Smooth muscle cell (in vitro differentiated cells): ENCODE measurements around the gene GDAP2. TPM values are rescaled to one million over a fixed set of nuclear protein-coding genes. Genes with fewer than 3 reads are reported as not detected.

Source experiments
- DNase-seq: peaks from one replicate; lab custom pipeline; 2025; ENCODE audit not compliant: unreplicated experiment; lab: John Stamatoyannopoulos, UW
- H2AFZ ChIP-seq: fragments of 200-600 bp; sonication (generic); 2 replicates; pipeline ENCODE4 v1.6.0; 2016; ENCODE audit warnings: antibody characterized with exemption, low read depth, mild to moderate bottlenecking
- H3F3A ChIP-seq: fragments of 200-600 bp; sonication (generic); 2 replicates; pipeline ENCODE4 v1.6.0; 2017; ENCODE audit warnings: antibody characterized with exemption, low read depth
- H3K27ac ChIP-seq: fragments of 200-600 bp; sonication (generic); 2 replicates; pipeline ENCODE4 v1.5.1; 2016; ENCODE audit warnings: low read depth, mild to moderate bottlenecking
- H3K27me3 ChIP-seq: fragments of 200-600 bp; sonication (generic); 2 replicates; pipeline ENCODE4 v1.6.1; 2016; ENCODE audit warnings: low read depth, mild to moderate bottlenecking
- H3K36me3 ChIP-seq: fragments of 200-600 bp; sonication (generic); 2 replicates; pipeline ENCODE4 v1.5.1; 2016; ENCODE audit warnings: low read depth
- H3K4me1 ChIP-seq: fragments of 200-600 bp; sonication (generic); 2 replicates; pipeline ENCODE4 v1.5.1; 2016; ENCODE audit warnings: low read depth
- H3K4me2 ChIP-seq: fragments of 200-600 bp; sonication (generic); 2 replicates; pipeline ENCODE4 v1.6.0; 2016; ENCODE audit warnings: mild to moderate bottlenecking
- H3K4me3 ChIP-seq: fragments of 200-600 bp; sonication (generic); 2 replicates; pipeline ENCODE4 v1.5.1; 2016; ENCODE audit warnings: mild to moderate bottlenecking
- H3K79me2 ChIP-seq: fragments of 200-600 bp; sonication (generic); 2 replicates; pipeline ENCODE4 v1.6.0; 2016; ENCODE audit warnings: low read depth, mild to moderate bottlenecking
- H3K9ac ChIP-seq: fragments of 200-600 bp; sonication (generic); 2 replicates; pipeline ENCODE4 v1.6.0; 2016; ENCODE audit warnings: low read depth
- H3K9me3 ChIP-seq: fragments of 200-600 bp; sonication (generic); replicated peaks from 2 replicates; pipeline ENCODE4 v1.5.1; 2016; ENCODE audit warnings: low read depth
- H4K20me1 ChIP-seq: fragments of 200-600 bp; sonication (generic); 2 replicates; pipeline ENCODE4 v1.6.0; 2016; ENCODE audit warnings: low read depth
- WGBS: methylation state at CpG from one replicate; pipeline ENCODE4 v1.1.7; 2016; ENCODE audit warnings: low lambda C conversion rate; 5-methylcytosine and 5-hydroxymethylcytosine counted together
- polyA plus RNA-seq: library from polyadenylated mRNA; unstranded; fragments of >200 nt; fragmentation: Nextera tagmentation; extraction: Ambion mirVana; gene quantifications from 2 replicates; pipeline ENCODE4 v1.2.1, GENCODE V29; 2016
- total RNA-seq: library from RNA; depleted of rRNA; stranded (reverse); fragments of >200 nt; gene quantifications from 2 replicates; pipeline ENCODE4 v1.2.3, GENCODE V29; 2014
- TF ChIP-seq, protein P1 (sequence below): fragments of 200-600 bp; sonication (generic); IDR thresholded peaks from 2 replicates; pipeline ENCODE4 v1.5.1; 2017; ENCODE audit warnings: borderline replicate concordance, mild to moderate bottlenecking, antibody characterized with exemption; ENCODE audit not compliant: insufficient read depth, poor library complexity, severe bottlenecking

The GDAP2 gene
- total and polyA plus RNA-seq, 2 experiments from 2014 or later: 10.5 to 30.1 TPM

DNA sequence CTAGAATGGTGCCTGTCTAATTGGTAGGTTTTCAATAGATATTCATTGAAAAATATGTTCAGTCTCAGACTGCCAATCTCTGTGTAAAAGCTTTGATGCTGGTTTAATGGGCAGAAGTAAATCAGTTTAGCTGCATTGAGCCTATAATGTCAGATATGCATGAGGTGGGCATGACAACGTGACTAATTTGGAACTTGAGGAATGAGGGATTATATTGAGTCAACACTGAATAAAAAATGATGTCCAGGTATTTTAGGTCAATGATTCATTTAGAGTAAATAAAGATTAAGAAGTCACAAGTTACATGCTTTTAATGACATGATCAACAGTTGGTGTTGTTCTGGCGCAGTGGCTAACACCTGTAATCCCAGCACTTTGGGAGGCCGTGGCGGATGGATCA lies 3.2 kb upstream of the GDAP2 start:
- 100% methylated on average over 4 of the region's 4 CpGs for WGBS
- H3K27ac ChIP-seq: no peak overlapping the region
- H3K79me2 ChIP-seq: peaks cover 48% of the 10 kb centered on the region

DNA sequence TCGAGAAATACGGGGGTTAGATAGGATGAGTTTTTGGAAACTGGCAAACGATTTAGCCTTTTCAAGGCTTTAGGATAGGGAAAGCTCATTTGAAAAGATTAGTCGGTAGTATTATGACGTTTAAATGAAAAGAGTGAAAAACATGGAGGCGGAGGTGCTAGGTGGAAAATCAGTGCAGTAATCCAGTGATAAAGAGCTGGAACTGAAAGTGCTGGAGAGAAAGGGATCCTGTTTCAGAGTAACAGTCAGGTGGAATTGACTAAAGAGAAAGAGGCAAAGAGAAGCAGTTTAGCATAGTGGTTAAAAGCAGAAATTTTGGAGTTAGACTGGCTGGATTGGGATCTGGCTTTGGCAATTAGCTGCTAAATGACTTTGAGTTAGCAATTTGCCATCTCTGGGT lies 1.1 kb upstream of the GDAP2 start:
- Histone ChIP-seq H3K27me3 (no peaks in the 10 kb centered on the region), H3K4me2 (peak overlapping the region; percentile 89), H3K79me2 (peaks cover 69% of the 10 kb centered on the region), H3F3A (no peaks in the 10 kb centered on the region), H2AFZ (peak overlapping the region; percentile 85), H3K4me3 (peak overlapping the region; percentile 77), H3K9me3 (no peaks in the 10 kb centered on the region), H3K36me3 (peaks cover 10% of the 10 kb centered on the region), H4K20me1 (peaks cover 35% of the 10 kb centered on the region), H3K27ac (peak overlapping the region; percentile 6), H3K4me1 (peaks cover 19% of the 10 kb centered on the region), H3K9ac (peak overlapping the region; percentile 69)
- TF ChIP-seq, protein P1, sequence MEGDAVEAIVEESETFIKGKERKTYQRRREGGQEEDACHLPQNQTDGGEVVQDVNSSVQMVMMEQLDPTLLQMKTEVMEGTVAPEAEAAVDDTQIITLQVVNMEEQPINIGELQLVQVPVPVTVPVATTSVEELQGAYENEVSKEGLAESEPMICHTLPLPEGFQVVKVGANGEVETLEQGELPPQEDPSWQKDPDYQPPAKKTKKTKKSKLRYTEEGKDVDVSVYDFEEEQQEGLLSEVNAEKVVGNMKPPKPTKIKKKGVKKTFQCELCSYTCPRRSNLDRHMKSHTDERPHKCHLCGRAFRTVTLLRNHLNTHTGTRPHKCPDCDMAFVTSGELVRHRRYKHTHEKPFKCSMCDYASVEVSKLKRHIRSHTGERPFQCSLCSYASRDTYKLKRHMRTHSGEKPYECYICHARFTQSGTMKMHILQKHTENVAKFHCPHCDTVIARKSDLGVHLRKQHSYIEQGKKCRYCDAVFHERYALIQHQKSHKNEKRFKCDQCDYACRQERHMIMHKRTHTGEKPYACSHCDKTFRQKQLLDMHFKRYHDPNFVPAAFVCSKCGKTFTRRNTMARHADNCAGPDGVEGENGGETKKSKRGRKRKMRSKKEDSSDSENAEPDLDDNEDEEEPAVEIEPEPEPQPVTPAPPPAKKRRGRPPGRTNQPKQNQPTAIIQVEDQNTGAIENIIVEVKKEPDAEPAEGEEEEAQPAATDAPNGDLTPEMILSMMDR: no peak
- 6% methylated on average over 6 of the region's 6 CpGs for WGBS
- no peak for DNase-seq

More for the DNA sequence above, 3.2 kb upstream of the GDAP2 start:
- H3K27me3 ChIP-seq: no peaks in the 10 kb centered on the region
- H4K20me1 ChIP-seq: peaks cover 14% of the 10 kb centered on the region
- peaks cover 19% of the 10 kb centered on the region for H3K4me1 ChIP-seq
- no peaks in the 10 kb centered on the region for H3K9me3 ChIP-seq
- TF ChIP-seq, protein P1: no peak
- no peak overlapping the region for H3K4me3 ChIP-seq
- DNase-seq: no peak
- H3K9ac ChIP-seq: no peak overlapping the region
- H2AFZ ChIP-seq: no peak overlapping the region
- no peaks in the 10 kb centered on the region for H3F3A ChIP-seq
- H3K4me2 ChIP-seq: no peak overlapping the region
- H3K36me3 ChIP-seq: peaks cover 16% of the 10 kb centered on the region

- peak overlapping the region; percentile 89 for H3K4me2 ChIP-seq
- WGBS: 1% methylated on average over 12 of the region's 12 CpGs
- H3K36me3 ChIP-seq: peaks cover 7% of the 10 kb centered on the region
- H3K9ac ChIP-seq: peak overlapping the region; percentile 69
- TF ChIP-seq, protein P1: no peak
- DNase-seq: no peak
- H3K27ac ChIP-seq: peak overlapping the region; percentile 6
- peaks cover 37% of the 10 kb centered on the region for H4K20me1 ChIP-seq
- peaks cover 70% of the 10 kb centered on the region for H3K79me2 ChIP-seq
- H3K4me1 ChIP-seq: peaks cover 19% of the 10 kb centered on the region
- no peaks in the 10 kb centered on the region for H3F3A ChIP-seq
- no peaks in the 10 kb centered on the region for H3K27me3 ChIP-seq
- H2AFZ ChIP-seq: peak overlapping the region; percentile 85
- peak overlapping the region; percentile 77 for H3K4me3 ChIP-seq
- no peaks in the 10 kb centered on the region for H3K9me3 ChIP-seq
Measured at GRCh38 chr1:117930173-117930447, 689 bp upstream of the GDAP2 start.

DNA sequence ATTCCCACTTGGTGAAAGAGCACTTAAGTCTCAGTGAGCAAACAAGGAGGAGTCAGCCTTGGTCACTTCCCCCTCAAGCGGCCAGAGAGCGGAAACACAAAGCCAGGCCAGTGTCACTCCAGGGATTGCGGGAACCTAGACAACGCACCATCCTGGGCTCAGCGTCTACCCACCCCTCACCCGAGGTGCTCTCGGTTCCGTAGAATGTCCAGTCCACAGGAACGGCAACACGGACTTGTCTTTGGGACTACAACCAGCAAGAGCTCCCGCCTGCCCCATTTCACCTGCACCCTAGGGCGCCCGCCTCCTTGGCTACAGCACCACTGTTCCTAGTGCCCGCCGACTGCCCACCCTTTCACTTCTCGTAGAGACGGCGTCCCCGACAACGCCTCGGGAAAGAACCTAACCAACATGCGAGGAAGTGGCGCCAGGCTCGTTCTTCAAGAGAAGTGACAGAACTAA lies 509 bp downstream of the GDAP2 start:
- no peaks in the 10 kb centered on the region for H3K27me3 ChIP-seq
- peak overlapping the region; percentile 77 for H3K4me3 ChIP-seq
- under 1% methylated on average over 24 of the region's 24 CpGs for WGBS
- peak overlapping the region; percentile 85 for H2AFZ ChIP-seq
- TF ChIP-seq, protein P1: no peak
- peak overlapping the region; percentile 53 for H3K27ac ChIP-seq
- peak overlapping the region; percentile 55 for H3K9ac ChIP-seq
- no peaks in the 10 kb centered on the region for H3K36me3 ChIP-seq
- peaks cover 44% of the 10 kb centered on the region for H4K20me1 ChIP-seq
- H3K4me2 ChIP-seq: peak overlapping the region; percentile 89
- H3K79me2 ChIP-seq: peaks cover 75% of the 10 kb centered on the region
- peaks cover 19% of the 10 kb centered on the region for H3K4me1 ChIP-seq
- DNase-seq: peak; percentile 48
- no peaks in the 10 kb centered on the region for H3K9me3 ChIP-seq
- no peaks in the 10 kb centered on the region for H3F3A ChIP-seq
